Measurements from ENCODE around the gene KBTBD12. TPM values are rescaled to one million over a fixed set of nuclear protein-coding genes. Genes with fewer than 3 reads are reported as not detected.

KBTBD12 gene
- total RNA-seq, 1 donor from 2014 or later: under 0.01 TPM

GRCh38 chr3:128004661-128005060, 89.6 kb downstream of the KBTBD12 start:
- Histone ChIP-seq H3K36me3 (ENCODE audit: control insufficient read depth, insufficient read depth, low read length) (no peaks in the 10 kb centered on the region), H3K27me3 (ENCODE audit: control insufficient read depth, insufficient read depth, low read length) (no peaks in the 10 kb centered on the region), H3K4me3 (ENCODE audit: low read depth, low read length) (no peak overlapping the region)
- no peak for DNase-seq (ENCODE audit: low read depth)
- peak; percentile 36 for FAIRE-seq
- TF ChIP-seq, protein P1, sequence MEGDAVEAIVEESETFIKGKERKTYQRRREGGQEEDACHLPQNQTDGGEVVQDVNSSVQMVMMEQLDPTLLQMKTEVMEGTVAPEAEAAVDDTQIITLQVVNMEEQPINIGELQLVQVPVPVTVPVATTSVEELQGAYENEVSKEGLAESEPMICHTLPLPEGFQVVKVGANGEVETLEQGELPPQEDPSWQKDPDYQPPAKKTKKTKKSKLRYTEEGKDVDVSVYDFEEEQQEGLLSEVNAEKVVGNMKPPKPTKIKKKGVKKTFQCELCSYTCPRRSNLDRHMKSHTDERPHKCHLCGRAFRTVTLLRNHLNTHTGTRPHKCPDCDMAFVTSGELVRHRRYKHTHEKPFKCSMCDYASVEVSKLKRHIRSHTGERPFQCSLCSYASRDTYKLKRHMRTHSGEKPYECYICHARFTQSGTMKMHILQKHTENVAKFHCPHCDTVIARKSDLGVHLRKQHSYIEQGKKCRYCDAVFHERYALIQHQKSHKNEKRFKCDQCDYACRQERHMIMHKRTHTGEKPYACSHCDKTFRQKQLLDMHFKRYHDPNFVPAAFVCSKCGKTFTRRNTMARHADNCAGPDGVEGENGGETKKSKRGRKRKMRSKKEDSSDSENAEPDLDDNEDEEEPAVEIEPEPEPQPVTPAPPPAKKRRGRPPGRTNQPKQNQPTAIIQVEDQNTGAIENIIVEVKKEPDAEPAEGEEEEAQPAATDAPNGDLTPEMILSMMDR (IDR thresholded peaks at IDR 0.05; ENCODE audit: insufficient read depth, low read length, severe bottlenecking): no peak

- DNase-seq (ENCODE audit: low read depth) (no peak), FAIRE-seq (no peak)
- H3K27me3 ChIP-seq (ENCODE audit: control insufficient read depth, insufficient read depth, low read length): no peaks in the 10 kb centered on the region
- no peak overlapping the region for H3K4me3 ChIP-seq (ENCODE audit: low read depth, low read length)
- TF ChIP-seq, protein P1 (IDR thresholded peaks at IDR 0.05; ENCODE audit: insufficient read depth, low read length, severe bottlenecking): no peak
- no peaks in the 10 kb centered on the region for H3K36me3 ChIP-seq (ENCODE audit: control insufficient read depth, insufficient read depth, low read length)
Measured at GRCh38 chr3:128006061-128007032, 91.3 kb downstream of the KBTBD12 start.

- no peak for DNase-seq (ENCODE audit: low read depth)
- Histone ChIP-seq H3K36me3 (ENCODE audit: control insufficient read depth, insufficient read depth, low read length) (no peaks in the 10 kb centered on the region), H3K4me3 (ENCODE audit: low read depth, low read length) (no peak overlapping the region), H3K27me3 (ENCODE audit: control insufficient read depth, insufficient read depth, low read length) (no peaks in the 10 kb centered on the region)
- FAIRE-seq: no peak
- TF ChIP-seq, protein P1 (IDR thresholded peaks at IDR 0.05; ENCODE audit: insufficient read depth, low read length, severe bottlenecking): no peak
Measured at GRCh38 chr3:128007033-128007424, 92.0 kb downstream of the KBTBD12 start.

DNA sequence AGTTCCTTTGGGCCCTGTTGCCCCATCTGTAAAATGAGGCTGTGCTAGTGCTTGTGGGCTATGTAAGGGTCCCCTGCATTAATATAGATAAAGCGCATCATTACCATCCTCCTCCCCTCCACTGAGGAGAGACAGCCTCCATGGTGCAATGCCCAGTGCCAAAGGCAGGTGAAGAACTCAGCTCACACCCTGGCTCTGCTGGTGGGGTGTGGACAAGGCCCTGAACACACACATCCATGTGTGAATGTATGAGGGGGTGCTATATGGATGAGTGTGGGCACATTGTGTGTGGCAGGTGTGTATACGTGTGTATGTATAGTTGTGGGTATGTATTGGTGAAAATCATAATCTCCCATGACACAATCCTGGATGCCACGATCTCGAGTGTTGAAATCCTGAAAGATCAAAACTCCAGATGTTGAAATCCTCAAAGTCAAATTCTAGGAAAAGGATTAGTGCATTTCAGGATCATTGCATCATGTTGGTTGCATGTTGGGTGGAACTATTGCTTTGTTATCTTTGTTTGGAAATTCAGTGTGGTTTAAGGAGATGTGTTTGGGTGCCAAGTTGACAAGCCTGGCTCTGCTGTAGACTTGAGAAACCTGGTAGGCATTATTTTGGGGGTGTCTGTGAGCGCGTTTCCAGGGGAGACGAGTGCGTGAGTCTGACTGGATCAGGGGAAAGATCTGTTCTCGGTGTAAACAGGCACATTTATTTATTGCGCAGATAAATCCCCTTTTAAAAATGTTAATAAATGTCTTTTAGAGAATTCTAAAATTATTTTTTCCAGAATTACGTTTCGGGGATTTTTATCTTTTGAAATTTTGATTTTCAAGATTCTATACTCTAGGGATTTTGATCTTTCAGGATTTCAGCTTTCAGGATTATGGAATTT, 95.2 kb downstream of the KBTBD12 start:
- FAIRE-seq: peak; percentile 93
- TF ChIP-seq, protein P1 (IDR thresholded peaks at IDR 0.05; ENCODE audit: insufficient read depth, low read length, severe bottlenecking): no peak
- H3K27me3 ChIP-seq (ENCODE audit: control insufficient read depth, insufficient read depth, low read length): no peaks in the 10 kb centered on the region
- H3K4me3 ChIP-seq (ENCODE audit: low read depth, low read length): peak overlapping the region; percentile 39
- peak; percentile 78 for DNase-seq (ENCODE audit: low read depth)
- no peaks in the 10 kb centered on the region for H3K36me3 ChIP-seq (ENCODE audit: control insufficient read depth, insufficient read depth, low read length)

DNA sequence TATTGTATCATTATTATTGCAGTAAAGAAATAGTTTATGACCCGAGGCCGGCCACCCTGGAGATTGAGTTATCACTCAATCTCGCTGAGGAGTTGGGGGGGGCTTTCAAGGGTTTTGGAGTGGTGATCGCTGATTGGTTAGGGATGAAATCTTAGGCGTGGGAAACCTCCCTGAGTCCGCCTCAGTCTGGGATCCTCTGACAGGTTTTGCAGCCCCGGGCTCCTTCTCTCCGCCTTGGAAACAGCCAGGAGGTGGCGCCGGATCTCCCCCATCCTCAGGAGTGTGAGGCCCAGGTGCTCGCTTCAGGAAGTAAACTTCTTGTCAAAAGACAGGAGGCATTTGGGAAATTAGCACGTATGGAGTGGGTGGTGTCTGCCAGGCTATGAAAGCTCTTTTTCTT, 96.1 kb downstream of the KBTBD12 start:
- Histone ChIP-seq H3K36me3 (ENCODE audit: control insufficient read depth, insufficient read depth, low read length) (no peaks in the 10 kb centered on the region), H3K27me3 (ENCODE audit: control insufficient read depth, insufficient read depth, low read length) (no peaks in the 10 kb centered on the region), H3K4me3 (ENCODE audit: low read depth, low read length) (peak overlapping the region; percentile 39)
- FAIRE-seq (no peak), DNase-seq (ENCODE audit: low read depth) (peak; percentile 68)
- TF ChIP-seq, protein P1 (IDR thresholded peaks at IDR 0.05; ENCODE audit: insufficient read depth, low read length, severe bottlenecking): peak; percentile 76

Data from bronchial epithelial cell (primary cell).